Measurements from ENCODE around the gene IRAG1.
A peak's percentile ranks its signal among the peaks of the same experiment; 100 is the strongest.

The IRAG1 gene

GRCh38 chr11:10664496-10664895 is 29.1 kb downstream of the IRAG1 start:
- DNase-seq = no peak

DNA sequence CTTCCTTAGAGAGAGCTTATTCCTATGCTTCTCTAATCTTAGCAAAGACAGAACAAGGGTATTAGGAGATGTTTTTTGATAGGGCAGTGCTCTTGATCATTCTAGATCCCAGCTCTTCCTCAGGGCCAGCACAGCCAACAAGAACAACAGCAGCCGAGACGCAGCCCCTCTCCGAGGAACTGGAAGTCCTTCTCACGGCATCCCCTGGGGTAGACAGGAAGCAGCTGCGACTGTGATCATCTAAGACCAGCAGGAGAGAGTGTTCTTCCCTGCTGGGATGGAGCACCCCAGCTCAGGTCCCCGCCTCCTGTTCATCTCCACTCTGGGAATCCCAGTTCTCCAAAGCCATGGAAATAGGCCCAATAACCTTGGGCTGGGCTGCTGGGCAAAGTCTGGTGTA is 29.6 kb downstream of the IRAG1 start:
- no peak for DNase-seq

DNA sequence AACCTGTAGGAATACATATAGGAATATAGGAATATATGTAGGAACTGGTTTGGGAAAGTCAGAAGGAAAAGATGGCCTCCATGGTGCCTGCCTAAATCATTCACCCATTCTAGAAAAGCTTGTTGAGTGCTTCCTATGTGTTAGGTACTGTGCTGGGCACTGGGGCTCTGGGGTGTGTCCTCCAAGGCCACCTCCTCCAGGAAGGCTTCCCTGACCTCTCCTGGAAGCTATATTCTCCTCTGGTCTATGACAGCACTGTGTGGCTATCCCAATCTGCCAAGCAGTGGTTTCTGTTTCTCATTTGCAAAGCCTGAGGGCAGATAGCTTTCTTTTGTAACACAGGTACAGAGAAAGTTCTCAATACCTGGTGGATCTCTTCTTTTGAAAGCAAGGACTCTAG is 30.2 kb downstream of the IRAG1 start:
- no peak for DNase-seq

GRCh38 chr11:10660323-10660722 is 33.2 kb downstream of the IRAG1 start:
- DNase-seq = no peak

GRCh38 chr11:10659339-10660216 is 34.0 kb downstream of the IRAG1 start:
- peak; percentile 94 for DNase-seq

- no peak for DNase-seq
These were observed 34.8 kb downstream of the IRAG1 start for GRCh38 chr11:10658621-10659338.

- peak; percentile 86 for DNase-seq
These were observed 36.0 kb downstream of the IRAG1 start for GRCh38 chr11:10657308-10658271.

DNA sequence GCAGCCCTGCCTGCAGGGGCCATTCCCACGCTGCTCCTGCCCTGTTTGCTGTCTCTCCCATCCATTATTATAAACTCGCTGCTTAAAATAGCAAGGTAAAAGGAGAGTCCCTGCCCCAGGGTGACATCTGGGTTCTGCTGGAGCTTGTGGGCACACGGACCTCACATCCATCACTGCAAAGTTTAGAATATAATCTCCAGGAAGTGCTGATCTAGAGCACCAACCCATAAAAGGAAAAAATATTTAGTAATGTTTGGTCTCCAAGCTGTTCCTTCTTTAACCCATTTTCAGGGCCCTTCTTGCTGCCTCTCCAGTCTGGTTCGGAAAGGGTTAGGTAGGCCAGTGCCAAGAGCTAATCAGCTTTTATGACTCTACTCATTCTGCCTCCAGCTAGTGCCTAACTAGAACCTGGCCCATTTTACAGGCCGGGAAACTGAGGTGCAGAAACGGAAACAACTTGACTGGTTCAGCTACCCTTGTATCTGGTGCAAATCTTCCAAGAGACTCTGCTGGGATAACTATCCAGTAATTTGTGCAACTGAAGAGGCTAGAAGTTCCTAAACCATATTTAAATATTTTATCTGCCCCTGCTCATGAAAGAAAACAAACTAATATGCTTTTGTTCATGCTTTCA is 37.5 kb downstream of the IRAG1 start:
- DNase-seq = no peak

GRCh38 chr11:10655227-10655626 is 38.3 kb downstream of the IRAG1 start:
- DNase-seq = no peak

DNA sequence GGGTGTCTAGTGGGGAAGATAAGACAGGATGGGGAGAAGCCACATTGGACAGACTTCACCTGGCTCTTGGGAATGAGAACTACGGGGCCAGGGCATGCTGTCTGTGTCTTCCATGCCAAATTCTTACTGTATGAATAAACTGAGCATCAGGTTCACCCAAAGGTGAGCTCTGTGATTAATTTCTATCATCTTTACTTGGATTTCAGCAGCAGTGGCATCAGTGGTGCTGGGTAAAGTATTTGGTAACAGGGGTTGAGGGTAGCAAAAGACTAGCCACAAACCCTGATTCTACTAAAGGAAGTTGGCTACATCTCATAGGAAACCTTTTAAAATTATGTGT is 38.8 kb downstream of the IRAG1 start:
- DNase-seq = no peak

DNA sequence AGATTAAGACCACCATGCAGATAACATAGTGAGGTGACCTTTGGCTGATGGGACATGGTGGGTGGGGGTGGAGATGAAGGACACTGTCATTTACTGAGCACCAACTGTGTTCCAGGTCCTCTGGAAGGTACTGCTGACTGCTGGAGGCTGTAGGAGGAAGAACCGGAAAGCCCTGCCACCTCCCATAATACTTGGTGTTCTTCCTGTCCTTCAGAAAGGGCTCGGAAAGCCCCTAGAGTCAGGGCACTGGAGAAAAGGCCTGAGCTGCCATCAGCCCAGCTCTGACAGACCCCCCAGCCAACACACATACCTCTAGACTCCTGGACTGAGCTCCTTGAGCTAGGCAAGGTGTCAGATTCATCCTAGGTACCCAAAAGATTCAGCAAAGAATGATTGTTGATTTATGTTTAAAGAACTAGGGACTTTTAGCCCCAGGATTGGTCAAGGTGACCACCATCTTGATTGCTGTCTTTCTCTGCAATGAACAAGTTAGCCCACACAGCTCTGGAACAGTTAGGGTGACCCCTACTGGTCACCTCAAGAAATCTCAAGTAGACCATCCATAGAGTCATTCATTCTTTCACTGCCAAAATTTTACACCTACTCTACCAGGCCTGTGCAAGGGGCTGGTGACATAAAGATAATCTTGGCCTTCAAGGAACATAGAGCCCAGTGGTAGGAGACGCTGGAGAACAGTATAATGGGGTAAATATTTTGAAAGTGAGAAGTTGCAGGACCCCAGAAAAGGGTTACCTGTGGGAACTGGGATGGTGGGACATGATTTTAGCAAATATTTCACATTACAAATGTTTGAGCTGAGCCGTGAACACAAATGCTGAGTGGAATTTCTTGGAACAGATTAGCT is 39.4 kb downstream of the IRAG1 start:
- DNase-seq = peak; percentile 69

DNA sequence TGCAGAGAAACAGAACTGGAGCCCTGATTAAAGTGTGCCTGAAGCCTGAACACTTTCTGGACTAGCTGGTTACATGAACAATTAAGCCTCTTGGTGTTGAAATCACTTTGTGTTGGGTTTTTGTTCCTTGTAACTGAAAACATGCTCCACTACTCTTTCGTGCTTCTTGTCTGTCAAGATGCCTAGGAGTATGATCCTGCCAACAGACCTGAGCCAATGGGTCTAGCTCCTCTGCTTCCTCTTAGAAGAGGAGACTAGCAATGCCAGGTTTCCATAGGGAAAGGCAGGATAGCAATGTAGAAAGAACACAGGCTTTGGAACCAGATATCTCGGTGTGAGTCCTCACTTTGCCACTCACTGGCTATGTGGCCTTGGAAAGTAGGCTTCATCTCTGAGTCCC is 40.3 kb downstream of the IRAG1 start:
- no peak for DNase-seq

DNA sequence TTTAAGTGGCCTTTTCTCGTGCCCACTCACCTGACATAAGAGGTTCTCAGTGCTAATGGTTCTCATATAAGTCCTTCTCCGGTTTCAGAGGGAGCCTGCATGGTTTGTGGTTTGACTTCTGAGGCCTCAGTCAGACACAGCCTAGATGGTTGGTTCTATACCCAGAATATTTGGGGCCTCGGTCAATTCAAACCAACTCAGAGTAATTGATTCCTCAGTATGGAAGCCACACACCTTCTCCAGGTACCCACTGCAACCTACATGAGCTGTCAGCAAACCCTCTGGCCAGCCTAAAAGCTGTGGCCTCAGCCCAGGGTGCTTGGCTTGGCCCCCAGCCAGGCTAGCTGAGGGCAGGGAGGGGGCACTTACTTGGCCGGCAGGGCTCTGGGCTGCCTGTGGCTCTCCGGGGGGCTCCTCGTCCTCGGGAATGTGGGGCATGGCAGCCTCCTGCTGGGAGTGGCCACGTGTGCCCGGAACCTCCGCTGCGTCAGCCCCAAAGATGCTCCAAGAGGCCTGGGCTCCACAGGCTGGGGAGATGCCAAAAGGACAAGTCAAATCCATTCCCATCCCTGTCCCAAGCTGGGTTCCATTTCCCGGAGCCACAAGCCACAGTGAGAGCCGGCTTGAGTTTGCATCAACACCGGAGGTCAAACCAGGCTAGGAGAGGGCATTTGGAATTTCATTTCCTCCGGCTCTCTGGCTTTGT is 41.7 kb downstream of the IRAG1 start:
- DNase-seq = no peak

GRCh38 chr11:10650630-10651029 is 42.9 kb downstream of the IRAG1 start:
- no peak for DNase-seq

GRCh38 chr11:10650166-10650565 is 43.4 kb downstream of the IRAG1 start:
- no peak for DNase-seq

DNA sequence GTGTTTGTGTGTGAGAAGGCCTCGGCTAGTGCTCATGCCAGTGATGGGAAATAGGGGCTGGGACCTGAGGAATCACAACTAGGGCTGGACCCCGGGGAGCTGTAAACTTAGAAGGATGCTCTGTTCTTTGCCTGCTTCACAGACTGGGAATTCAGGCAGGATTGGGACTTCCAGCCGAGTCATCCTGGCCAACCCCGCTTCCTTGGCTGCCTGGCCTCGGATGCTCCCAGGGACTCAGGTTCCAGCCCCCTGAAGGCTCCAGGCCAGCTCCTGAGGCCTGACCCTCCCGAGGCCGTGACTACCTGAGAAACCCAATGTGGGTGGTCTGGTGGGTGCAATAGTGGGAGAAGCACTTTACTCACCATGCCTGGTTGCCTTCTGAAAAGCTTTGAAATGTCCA is 44.7 kb downstream of the IRAG1 start:
- DNase-seq = peak; percentile 25

GRCh38 chr11:10646681-10647355 is 46.7 kb downstream of the IRAG1 start:
- no peak for DNase-seq

GRCh38 chr11:10646005-10646404 is 47.5 kb downstream of the IRAG1 start:
- no peak for DNase-seq

DNA sequence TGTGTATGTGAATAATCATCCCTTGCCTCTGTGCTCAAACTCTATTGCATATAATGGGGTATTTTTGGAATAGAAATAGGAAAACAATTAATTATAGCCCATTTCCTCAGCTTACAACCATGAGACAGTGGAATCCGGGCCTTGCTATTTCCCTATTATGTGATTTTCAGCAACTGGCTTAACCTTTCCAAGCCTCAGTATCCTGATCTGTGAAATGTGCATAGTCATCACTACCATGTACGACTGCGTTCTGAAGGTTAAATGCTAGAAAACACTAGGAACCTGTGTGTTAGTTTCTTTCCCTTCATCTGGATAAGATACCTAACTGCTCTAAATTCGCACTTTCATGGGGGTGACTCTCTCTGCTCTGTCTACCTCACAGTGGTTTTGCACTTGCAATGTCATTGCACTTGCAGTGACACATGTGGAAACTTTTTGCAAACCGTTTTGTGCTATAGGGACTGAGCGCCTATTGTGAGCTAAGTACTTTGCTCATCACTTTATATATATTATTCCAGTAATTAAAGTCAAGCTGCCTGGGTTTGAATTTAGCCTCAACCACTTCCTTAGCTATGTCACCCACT is 48.3 kb downstream of the IRAG1 start:
- no peak for DNase-seq
